ENCODE measurements around the gene SDHC. TPM values are rescaled to one million over a fixed set of nuclear protein-coding genes. Genes with fewer than 3 reads are reported as not detected.
"Not testable (repeated sequence)": the region's sequence is repeated elsewhere in the genome, so short reads cannot be mapped to it uniquely, and the experiment has no call there.

SDHC gene
- polyA plus RNA-seq, 1 donor = 272 TPM

- no peak for DNase-seq
These were observed 6.1 kb upstream of the SDHC start for GRCh38 chr1:161307892-161308638.

GRCh38 chr1:161309868-161310267, 4.3 kb upstream of the SDHC start, which contains the start of gene MPZ:
MPZ (minus strand) TSS chr1:161309968; CDS start chr1:161309905, 63 bp downstream.
- no peak for DNase-seq

- DNase-seq = no peak
These were observed 2.5 kb upstream of the SDHC start for GRCh38 chr1:161311595-161312181.

- no peak for DNase-seq
These were observed 504 bp upstream of the SDHC start for GRCh38 chr1:161313554-161314200.

GRCh38 chr1:161315841-161316674, 1.9 kb downstream of the SDHC start:
- DNase-seq = not testable (repeated sequence)

- DNase-seq = no peak
These were observed 9.8 kb downstream of the SDHC start for GRCh38 chr1:161324020-161324419.

GRCh38 chr1:161330346-161330745, 16.2 kb downstream of the SDHC start:
- DNase-seq = no peak

- DNase-seq = no peak
These were observed 19.0 kb downstream of the SDHC start for GRCh38 chr1:161333166-161333565.

- DNase-seq = no peak
These were observed 21.6 kb downstream of the SDHC start for GRCh38 chr1:161335796-161336195.

- DNase-seq = no peak
These were observed 28.0 kb downstream of the SDHC start for GRCh38 chr1:161342177-161342576.

GRCh38 chr1:161342821-161343220, 28.6 kb downstream of the SDHC start:
- DNase-seq = no peak

- no peak for DNase-seq
These were observed 36.5 kb downstream of the SDHC start for GRCh38 chr1:161350671-161351070.

- DNase-seq = no peak
These were observed 37.3 kb downstream of the SDHC start for GRCh38 chr1:161351482-161351881.

GRCh38 chr1:161357073-161357472, 42.9 kb downstream of the SDHC start:
- no peak for DNase-seq

- peak; percentile 40 for DNase-seq
These were observed 45.1 kb downstream of the SDHC start for GRCh38 chr1:161359291-161359690.

- no peak for DNase-seq
These were observed 50.2 kb downstream of the SDHC start for GRCh38 chr1:161364332-161364731.

GRCh38 chr1:161365207-161365606, 51.0 kb downstream of the SDHC start:
- DNase-seq = no peak

GRCh38 chr1:161367684-161368400, 53.7 kb downstream of the SDHC start, which contains the start of gene CFAP126:
CFAP126 (minus strand) TSS chr1:161367876; CDS start chr1:161367868, 8 bp downstream.
- DNase-seq = peak; percentile 46

- no peak for DNase-seq
These were observed 59.3 kb downstream of the SDHC start for GRCh38 chr1:161373442-161373841.

GRCh38 chr1:161374373-161374772, 60.2 kb downstream of the SDHC start:
- no peak for DNase-seq

GRCh38 chr1:161378014-161378413, 63.8 kb downstream of the SDHC start:
- no peak for DNase-seq

GRCh38 chr1:161379071-161379470, 64.9 kb downstream of the SDHC start:
- DNase-seq = no peak
